GM12864 (cell line): ENCODE results near the gene ATG10.

Experiments used
- DNase-seq: peaks from one replicate; pipeline ENCODE4 v3.0.0-alpha.2; 2011; ENCODE audit warnings: low read depth
- H3K4me3 ChIP-seq: 2 replicates; pipeline ENCODE4 v1.5.1; 2011; ENCODE audit warnings: mild to moderate bottlenecking, low read depth, low read length, control low read depth
- CTCF ChIP-seq: IDR thresholded peaks from 2 replicates; pipeline ENCODE4 v1.5.1; 2011; ENCODE audit warnings: low read depth, mild to moderate bottlenecking, moderate library complexity, low read length, control low read depth, inconsistent platforms; ENCODE audit errors: missing control alignments

The ATG10 gene

GRCh38 chr5:82205005-82205404 lies 233.2 kb downstream of the ATG10 start:
- no peak for TF ChIP-seq CTCF
- no peak overlapping the region for H3K4me3 ChIP-seq
- no peak for DNase-seq

- H3K4me3 ChIP-seq = no peak overlapping the region
- no peak for DNase-seq
- no peak for TF ChIP-seq CTCF
These were observed 236.5 kb downstream of the ATG10 start for GRCh38 chr5:82208371-82208770.

- TF ChIP-seq CTCF = no peak
- no peak overlapping the region for H3K4me3 ChIP-seq
- DNase-seq = no peak
These were observed 240.2 kb downstream of the ATG10 start for GRCh38 chr5:82211855-82212572.

GRCh38 chr5:82217917-82218316 lies 246.1 kb downstream of the ATG10 start:
- DNase-seq = no peak
- TF ChIP-seq CTCF = no peak
- no peak overlapping the region for H3K4me3 ChIP-seq

GRCh38 chr5:82218374-82219156 lies 246.7 kb downstream of the ATG10 start:
- TF ChIP-seq CTCF = no peak
- DNase-seq = no peak
- no peak overlapping the region for H3K4me3 ChIP-seq

- DNase-seq = no peak
- TF ChIP-seq CTCF = no peak
- no peak overlapping the region for H3K4me3 ChIP-seq
These were observed 249.2 kb downstream of the ATG10 start for GRCh38 chr5:82221020-82221419.
